DMS114 treated with DMSO at 0.1 percent for 48 hours (cell line): Measurements from ENCODE around the gene CERT1.
"Not testable (repeated sequence)": the region's sequence is repeated elsewhere in the genome, so short reads cannot be mapped to it uniquely, and the experiment has no call there.

Experiments used
- DNase-seq: peaks from one replicate; lab custom pipeline; 2025; ENCODE audit not compliant: unreplicated experiment; lab: John Stamatoyannopoulos, UW

The CERT1 gene

DNA sequence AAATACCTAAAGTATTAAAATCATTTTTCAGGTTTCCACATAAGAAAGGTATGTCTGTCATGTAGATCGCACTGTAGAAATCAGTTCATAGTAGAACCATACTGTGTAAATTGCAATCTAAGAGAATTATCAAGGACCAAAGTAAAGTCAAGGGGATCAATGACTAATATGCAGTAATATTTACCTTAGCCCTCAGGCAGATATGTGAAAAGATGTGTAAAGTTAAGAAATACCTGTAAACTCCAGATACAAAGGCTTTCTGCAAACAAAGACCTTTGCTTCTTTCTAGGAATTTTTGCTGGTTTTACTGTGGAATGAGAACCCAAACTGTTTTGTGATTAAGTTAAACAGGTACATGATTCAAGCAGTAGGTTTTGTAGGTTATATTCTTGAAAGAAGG is 11.8 kb upstream of the CERT1 start:
- no peak for DNase-seq

DNA sequence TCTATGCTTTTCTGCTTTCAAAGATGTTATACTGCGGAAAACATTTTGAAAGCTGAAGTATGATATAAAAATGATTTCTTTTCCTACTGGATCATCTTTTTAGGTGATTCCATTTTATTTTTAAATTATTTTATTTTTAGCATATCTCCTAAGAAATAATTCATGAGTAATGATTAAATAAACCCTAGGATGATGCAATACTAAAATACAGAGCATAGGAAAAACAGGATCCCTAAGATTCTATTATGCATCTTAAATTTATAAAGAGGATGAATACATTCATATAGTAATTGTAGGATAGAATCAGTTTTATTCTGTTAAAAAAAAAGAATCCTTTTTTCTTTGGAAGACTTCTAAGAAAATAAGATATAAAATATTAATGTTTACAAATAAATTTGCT is 11.1 kb upstream of the CERT1 start:
- DNase-seq: no peak

DNA sequence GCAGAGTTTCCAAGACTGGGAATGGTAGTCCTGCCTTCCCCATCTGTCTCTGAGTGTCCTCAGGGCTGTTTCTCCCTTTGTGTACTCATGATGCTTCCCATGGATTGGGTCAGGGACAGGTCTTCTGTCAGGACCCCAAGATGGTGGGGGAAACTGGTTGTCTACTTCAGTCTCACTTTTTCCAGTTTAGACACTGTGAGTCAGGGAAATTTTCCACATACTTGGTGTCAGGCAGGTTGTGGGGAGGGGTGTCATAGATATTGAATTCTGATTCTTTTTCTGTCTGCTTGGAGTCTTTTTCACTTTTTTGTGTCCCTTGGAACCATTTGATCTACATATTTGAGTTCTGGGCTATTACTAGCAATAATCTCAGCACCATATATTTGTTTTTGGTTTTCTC is 10.6 kb upstream of the CERT1 start:
- DNase-seq: no peak

DNA sequence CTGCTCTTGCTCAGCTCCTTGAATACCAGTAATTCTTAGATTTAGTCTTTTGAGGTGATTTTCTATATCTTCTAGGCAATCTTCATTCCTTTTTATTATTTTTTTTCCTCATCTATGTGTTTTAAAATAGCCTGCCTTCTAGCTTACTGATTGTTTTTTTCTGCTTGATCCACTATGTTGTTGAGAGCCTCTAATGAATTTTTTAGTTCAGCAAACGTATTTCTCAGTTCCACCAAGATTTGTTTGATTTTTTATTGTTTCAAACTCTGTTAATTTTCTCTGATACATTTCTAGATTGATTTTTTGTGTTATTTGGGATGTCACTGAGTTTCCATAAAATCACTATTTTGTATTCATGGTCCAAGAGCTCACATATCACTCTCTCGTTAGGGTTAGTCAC is 9.8 kb upstream of the CERT1 start:
- DNase-seq: no peak

DNA sequence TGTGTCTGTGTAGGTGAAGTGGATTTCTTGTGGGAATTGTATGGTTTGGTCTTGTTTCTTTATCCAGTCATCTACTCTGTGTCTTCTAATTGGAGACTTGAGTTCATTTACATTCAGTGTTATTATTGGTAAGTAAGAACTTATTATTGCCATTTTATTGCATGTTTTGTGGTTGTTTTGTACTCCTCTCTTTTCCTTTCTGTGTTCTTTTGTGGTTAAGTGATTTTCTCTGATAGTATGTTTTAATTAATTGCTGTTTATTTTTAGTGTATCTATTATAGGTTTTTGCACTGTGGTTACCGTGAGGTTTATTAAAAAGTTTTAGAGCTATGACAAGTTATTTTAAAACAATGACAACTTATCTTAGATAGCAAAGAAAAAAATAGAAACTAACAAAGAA is 8.3 kb upstream of the CERT1 start:
- DNase-seq: no peak

DNA sequence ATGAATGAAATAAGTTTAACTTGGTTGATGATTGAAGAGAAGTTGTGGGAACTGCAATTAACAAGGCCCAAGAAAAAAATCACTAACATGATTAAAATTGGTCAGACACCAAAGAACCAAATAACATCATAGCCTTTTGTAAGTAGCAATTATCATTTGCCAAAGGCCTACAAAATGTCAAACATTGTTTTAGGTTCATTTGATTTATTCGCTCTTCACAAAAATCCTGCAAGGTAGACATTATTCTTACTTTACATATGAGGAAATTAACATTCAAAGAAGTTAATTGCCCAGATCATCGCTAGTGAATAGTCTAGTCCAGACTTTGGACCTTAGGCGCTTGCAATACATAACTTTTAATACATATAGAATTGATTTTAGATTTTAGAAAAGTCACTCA is 2.9 kb upstream of the CERT1 start:
- no peak for DNase-seq

DNA sequence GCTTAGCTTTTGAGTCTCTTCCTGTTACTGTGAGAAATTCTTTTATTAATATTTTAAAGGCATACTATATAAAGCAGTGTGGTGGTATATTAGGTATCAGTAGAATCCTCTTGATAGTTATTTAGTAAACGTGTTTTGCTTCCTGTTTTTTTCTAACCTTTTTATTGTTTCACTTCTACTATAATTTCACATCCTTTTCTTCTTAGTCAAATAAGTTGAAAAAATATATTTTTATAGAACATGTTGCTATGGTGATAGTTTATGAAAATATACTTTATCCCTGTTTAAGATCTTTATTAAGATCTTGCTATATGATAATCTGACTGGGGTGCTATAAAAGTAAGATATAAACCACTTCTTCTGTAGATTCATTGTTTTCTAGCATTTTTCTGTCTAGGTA is 2.4 kb upstream of the CERT1 start:
- no peak for DNase-seq

DNA sequence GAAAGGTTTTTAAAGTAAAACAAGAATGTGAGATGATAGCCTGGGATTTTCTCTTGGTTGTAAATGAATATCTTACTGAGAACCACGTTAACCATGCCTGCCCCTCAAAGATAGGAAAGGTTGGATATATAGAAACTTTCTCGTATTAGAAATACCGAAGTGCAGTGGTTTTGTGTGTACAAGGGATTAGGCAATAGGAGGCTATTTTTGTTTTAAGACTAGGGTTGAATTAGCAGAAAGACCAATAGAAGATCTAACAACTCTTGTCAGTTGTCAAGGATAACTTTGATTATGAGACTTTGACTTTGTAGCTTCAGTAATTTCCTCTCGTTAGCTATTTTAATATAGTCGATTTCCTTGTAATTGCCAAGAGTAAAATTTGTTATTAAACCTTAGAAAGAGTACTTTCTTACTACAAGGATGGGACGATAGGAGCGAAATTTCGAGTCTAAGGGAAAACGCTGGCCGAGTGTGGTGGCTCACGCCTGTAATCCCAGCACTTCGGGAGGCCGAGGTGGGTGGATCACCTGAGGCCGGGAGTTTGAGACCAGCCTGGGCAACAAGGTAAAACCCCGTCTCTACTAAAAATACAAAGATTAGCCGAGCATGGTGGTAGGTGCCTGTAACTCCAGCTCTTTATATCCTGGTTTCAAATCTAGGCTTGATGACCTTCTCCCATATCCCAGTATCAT is 1.1 kb upstream of the CERT1 start:
- no peak for DNase-seq

DNA sequence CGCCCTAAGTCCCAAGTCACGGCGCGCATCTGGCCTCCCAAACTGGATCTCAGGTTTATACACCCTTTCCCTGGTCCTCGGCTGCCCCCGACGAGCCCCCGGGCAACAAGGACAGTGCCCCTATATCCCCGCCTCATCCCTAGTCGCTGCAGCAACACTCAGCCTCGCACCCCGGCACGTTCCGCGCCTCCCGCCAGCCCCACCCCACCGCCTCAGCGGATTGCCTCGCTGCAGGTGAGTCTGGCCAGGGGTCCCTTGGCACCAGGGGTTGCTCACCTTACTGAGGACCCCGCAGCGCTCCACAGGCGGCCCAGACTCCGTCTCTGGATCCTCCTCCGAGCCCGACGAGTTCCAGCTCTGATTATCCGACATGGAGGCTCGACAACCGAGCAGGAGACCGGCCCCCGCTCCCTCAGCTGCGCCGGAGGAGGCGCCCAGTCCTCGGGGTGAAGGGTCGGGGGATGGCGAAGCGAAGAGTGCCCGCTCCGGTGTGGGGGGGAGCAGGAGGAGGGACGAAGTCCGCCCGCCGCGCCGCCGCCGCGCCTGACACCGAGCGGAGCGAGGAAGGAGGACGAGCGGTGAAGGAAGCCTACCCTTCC is 494 bp downstream of the CERT1 start:
- no peak for DNase-seq

DNA sequence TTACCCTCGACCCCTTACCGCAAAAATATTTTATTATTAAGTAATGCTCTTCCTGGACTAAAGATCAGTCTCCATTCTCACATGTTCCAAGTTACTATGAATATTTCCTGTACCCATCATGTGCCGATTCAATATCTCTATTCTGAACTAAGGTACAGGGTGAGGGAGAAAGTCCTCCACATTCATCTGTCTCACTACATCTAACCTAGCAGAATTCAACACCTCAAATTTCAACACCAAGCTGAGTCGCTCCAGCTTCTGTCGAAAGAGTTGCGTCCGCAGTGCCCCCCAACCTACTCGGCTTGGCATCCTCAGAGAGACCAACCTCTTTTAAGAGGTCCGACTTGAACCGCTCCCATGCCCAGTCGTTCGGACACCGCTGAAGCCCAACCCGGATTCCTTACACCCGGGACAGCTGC is 1.0 kb downstream of the CERT1 start:
- no peak for DNase-seq

DNA sequence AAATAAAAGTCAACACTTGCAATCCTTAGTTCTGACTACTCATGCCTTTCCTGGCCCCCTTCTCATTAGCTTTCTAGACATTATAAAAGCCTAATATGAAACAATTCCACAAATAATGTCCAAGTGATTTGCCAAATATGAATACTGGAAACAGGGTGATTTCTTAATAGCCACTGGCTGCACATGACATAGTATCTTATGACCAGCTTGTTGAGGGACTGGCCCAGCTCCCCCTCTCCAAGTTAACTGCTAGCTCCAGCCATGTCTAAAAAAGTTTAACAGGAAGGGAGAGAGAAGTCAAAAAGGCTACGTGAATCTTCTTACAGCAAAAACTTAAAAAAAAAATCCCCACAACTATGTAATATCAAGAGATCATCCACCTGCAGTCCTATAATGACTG is 1.5 kb downstream of the CERT1 start:
- DNase-seq: no peak

DNA sequence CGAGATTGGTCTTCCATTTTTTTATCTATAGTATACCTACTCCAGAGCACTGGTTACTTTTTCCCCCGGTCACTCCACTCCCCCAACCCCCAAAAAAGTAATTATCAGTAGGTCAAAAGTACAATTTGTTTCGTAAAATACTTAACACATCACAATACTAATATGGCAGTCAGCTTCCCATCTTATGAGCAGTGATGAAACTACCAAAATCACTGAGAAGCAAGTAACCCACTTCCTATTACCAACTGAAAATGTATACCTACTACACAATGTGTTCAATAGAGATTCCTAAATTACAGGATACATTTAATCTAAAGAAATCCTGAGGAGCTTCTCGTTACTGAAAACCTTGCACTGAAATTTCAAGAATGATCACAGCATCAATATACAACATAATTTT is 1.9 kb downstream of the CERT1 start:
- no peak for DNase-seq

DNA sequence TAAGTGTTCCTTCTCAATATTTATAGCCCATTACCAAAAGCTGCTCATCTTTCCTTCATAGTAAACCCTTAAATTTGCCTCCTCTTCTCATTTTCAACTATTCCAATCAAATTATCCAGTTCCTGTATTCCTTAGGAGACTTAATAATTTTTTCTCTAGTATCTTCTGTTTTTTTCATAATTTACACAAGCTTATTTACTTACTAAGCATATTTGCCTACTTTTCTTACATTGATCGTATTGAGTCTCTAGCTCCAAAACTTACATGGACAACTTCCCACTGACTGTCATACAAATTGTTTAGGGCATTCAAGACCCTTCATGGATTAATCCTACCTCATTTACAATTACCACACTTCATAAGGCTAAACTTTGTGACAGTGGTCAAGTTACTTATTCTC is 3.6 kb downstream of the CERT1 start:
- DNase-seq: no peak

DNA sequence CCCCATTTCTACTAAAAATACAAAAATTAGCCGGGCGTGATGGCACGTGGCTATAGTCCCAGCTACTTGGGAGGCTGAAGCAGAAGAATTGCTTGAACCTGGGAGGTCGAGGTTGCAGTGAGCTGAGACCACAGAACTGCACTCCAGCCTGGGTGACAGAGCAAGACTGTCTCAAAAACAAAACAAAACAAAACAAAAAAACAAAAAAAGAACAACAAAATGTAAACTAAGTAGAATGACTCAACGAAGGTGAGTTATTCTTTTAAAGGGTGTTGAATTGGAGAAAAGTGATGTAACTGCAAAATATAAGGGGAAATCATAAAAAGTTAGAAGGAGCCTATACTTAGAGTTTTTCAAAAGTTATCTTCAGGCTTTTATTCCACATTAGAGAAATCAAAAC is 6.3 kb downstream of the CERT1 start:
- not testable (repeated sequence) for DNase-seq

DNA sequence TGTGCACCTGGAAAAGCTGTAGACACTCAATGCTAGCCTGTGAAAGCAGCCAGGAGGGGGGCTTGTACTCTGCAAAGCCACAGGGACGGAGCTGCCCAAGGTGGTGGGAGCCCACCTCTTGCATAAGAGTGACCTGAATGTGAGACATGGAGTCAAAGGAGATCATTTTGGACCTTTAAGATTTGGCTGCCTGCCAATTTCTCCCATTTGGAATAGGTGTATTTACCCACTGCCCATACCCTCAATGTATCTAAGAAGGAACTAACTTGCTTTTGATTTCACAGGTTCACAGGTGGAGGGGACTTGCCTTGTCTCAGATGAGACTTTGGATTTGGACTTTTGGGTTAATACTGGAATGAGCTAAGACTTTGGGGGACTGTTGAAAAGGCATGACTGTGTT is 12.6 kb downstream of the CERT1 start:
- DNase-seq: not testable (repeated sequence)

DNA sequence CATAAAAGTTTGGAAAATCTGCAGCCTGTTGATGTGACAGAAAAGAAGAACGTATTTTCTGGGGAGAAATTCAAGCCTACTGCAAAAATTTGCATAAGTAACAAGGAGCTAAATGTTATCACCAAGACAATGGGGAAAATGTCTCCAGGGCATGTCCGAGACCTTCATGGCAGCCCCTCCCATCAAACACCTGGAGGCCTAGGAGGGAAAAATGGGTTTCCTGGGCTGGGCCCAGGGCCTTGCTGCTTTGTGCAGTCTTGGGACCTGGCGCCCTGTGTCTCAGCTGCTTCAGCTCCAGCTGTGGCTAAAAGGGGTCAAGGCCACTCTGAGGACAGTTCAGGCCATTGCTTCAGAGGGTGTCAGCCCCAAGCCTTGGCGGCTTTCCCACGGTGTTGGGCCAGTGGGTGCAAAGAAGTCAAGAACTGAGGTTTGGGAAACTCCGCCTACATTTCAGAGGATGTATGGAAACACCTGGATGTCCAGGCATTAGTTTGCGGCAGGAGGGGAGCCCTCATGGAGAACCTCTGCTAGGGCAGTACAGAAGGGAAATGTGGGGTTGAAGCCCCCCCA is 13.1 kb downstream of the CERT1 start:
- no peak for DNase-seq

DNA sequence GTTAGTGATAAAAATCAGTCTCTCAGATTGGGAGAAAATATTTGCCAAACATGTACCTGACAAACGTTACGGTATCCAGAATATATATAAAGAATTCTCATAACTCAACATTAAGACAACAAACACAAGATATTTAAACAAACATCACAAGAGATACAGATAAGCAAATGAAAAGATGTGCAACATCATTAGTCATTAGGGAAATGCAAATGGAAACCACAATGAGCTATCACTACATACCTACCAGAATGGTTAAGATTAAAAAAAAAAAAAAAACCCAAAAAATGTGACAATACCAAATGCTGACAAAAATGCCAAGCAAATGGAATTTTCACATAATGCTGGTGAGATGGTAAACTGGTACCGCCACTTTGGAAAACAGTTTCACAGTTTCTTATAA is 15.4 kb downstream of the CERT1 start:
- no peak for DNase-seq

DNA sequence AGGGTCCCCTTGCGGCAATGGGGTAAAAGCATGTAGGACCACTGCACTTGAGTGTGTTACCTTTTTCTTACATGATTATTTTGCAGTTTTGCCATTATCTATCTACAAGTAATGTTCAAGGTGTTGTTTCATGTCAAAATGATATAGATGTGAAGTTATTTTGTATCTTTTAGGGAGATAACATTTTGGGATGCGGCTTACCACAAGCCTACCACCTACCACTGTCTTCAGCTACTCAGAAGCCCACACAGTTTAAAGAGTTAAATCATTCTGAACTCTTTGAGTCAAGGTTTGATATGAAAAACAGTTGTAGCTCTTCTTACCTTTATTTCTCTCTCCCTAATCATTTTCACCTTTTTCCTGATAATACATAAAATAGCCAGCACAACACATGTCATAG is 19.8 kb downstream of the CERT1 start:
- DNase-seq: no peak

DNA sequence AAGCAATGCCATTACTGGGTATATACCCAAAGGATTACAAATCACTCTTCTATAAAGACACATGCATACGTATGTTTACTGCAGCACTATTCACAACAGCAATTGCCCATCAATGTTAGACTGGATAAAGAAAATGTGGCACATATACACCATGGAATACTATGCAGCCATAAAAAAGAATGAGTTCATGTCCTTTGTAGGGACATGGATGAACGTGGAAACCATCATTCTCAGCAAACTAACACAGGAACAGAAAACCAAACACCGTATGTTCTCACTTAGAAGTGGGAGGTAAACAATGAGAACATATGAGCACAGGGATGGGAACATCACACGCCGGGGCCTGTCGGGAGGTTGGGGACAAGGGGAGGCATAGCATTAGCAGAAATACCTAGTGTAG is 21.6 kb downstream of the CERT1 start:
- DNase-seq: not testable (repeated sequence)

DNA sequence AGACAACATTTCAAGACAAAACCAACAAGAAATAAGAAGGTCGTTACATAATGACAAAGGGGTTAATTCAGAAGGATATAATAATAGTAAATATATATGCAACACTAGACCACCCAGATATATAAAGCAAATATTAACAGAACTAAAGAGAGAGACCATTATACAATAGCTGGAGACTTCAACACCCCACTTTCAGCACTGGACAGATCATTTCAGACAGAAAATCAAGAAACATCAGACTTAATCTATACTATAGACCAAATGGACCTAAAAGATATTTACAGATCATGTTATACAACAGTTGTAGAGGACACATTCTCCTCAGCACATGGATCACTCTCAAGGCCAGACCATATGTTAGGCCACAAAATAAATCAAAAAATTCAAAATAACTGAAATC is 26.8 kb downstream of the CERT1 start:
- no peak for DNase-seq

DNA sequence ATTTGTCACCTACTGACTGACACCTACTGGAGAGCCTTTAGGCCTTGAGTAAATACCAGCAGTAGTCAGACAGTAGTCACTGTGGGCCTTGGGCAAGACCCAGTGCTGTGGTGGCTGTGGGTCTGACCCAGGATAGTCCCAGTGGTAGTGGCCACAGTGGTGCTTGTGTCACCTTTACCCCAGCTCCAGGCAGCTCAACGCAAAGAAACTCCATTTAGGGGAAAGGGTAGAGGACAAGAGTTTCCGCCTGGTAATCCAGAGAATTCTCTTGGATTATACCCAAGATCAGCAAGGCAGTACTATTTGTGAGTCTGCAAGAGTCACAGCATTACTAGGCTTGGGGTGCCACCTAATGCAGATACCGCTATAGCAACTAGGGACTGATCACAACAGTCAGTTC is 28.9 kb downstream of the CERT1 start:
- no peak for DNase-seq

DNA sequence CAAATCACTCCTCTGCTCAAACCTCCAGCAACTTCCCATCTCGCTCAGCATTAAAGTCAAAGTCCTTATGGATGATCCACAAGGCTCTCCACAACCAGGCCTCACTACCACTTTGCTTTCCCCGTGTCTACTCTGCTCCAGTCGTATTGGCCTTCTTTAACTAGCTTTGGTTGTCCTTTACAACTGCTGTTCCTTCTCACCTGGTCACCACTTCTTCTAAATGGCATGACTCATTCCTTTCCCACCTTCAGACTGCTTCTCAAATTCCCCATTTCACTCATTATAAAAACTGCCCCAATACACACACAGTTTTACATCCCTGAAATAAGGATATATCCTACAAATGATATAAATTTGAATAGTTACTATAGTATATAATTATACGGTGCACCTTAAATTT is 30.4 kb downstream of the CERT1 start:
- DNase-seq: no peak

DNA sequence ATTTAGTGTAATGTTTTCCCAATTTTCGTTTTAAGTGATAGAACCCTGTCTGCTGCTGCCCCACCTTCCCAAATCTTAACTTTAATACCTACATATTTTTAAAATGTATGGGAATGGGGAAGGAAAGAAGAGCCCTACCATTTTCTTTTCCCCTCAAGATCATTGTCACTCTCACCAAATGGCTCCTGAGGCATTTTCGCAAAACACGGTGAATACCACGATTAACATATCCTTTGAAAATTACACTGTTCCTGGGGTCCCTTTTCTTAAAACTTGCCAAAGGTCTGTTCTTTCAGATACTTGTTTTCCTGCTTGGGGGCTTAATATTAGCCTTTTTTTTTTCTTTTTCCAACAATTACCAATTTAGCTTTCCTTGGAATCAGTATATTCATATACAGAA is 36.1 kb downstream of the CERT1 start:
- no peak for DNase-seq
